ENCODE results near the gene IRAK1.

DNA sequence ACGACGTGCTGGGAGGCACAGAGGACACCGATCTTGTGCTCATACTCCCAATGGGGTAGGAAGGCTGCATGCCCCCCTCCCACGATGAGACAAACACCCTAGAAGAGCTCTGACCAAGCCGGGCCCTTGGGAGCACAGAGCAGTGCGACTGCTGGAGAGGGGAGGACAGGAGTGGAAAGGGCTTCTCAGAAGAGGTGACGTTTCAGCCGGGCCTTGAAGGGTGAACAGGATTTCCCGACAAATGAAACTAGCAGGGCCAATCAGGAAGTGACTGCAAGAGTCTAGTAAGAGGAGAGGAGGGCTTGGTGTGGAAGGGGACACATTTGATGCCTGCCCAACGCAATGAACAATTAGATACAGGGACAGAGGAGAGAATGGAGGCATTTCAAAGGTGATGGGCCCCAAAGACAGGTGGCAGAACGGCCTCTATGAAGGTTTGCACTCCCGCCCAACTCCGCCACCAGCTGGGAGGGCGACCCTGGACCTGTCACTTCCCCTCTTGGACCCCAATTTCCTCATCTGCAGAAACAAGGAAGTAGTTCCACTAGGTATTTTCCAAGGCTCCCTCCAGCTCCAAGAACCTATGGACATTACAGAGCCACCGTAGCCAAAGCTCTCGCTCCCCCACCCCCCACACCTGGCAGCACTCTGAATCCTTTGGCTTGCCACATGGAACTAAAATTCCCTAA is 52.0 kb downstream of the IRAK1 start:
- no peak for TF ChIP-seq CTCF (IDR thresholded peaks at IDR 0.05)
- TF ChIP-seq POLR2A (IDR thresholded peaks at IDR 0.05), result no peak
- no peak for TF ChIP-seq POLR2AphosphoS5 (IDR thresholded peaks at IDR 0.05)
